Stimulated activated CD4-positive, alpha-beta T cell treated with anti-CD3 and anti-CD28 coated beads, Interleukin-1b, Interleukin-23, amount 100 ng/mL, for 1 hour (primary cell): ENCODE data around the gene RNF220.

Experiments used
- DNase-seq, 2 donors: peaks; one replicate each; pipeline ENCODE4 v3.0.0-alpha.2; 2020; ENCODE audit warnings: low read depth in 2 of 2

RNF220 gene

GRCh38 chr1:44610527-44611148 is 205.6 kb downstream of the RNF220 start:
- DNase-seq: no peak

GRCh38 chr1:44611419-44611818 is 206.4 kb downstream of the RNF220 start:
- DNase-seq: no peak

GRCh38 chr1:44611866-44612265 is 206.8 kb downstream of the RNF220 start:
- DNase-seq: no peak

GRCh38 chr1:44613941-44614340 is 208.9 kb downstream of the RNF220 start:
- DNase-seq: no peak

- DNase-seq: no peak
These were observed 211.4 kb downstream of the RNF220 start for GRCh38 chr1:44616284-44616990.

- DNase-seq: no peak
These were observed 212.1 kb downstream of the RNF220 start for GRCh38 chr1:44616991-44617702.

- DNase-seq: no peak
These were observed 212.6 kb downstream of the RNF220 start for GRCh38 chr1:44617703-44618029.

- DNase-seq: no peak
These were observed 214.3 kb downstream of the RNF220 start for GRCh38 chr1:44619261-44619900.

DNA sequence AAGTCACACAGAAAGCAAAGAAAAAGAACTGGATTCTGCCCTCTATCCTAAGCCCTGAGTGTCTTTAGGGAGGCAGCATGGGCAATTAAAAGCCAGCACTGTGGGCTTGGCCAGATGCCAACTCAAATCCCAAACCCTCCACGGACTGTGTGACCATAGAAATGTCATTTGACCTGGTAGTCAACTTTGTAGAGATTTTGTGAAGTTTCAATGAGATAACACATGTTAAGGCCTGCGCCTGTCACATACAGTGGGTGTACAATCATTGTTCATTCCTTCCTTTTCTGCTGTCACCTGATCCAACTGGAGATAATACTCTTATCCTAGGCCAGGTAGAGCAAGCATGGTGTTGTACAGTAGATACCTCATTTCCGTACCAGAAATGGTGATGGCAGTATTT is 215.0 kb downstream of the RNF220 start:
- no peak for DNase-seq

GRCh38 chr1:44621841-44622286 is 216.8 kb downstream of the RNF220 start:
- DNase-seq: no peak

DNA sequence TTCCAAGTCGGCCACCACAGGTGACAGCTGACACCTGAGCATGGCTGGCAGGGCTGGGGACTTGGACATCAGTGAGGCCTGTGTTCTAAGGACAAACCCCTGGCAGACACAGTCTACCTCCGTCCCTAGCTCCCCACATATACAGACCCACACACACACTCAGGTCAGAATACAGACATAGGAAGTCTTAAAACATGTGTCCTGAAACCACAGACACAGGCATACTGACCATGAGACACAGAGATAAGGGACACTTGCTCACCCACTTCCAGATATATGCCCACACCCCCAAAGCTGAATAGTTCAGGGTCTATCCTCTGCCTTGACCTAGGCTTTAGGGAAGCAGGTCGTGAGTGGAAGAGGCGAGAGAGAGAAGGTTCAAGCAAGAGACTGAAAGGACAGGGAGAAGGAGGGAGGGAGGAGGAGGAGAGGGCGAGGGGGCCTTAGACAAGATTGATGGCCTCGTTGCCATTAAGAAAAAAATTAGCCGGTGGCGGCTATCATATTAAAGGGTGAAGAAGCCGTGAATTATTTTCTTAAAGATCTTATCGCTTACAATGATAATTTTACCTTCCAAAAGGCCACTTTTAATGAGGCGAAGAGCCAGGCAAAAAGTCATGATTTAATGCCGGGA is 219.3 kb downstream of the RNF220 start:
- no peak for DNase-seq

- DNase-seq: no peak
These were observed 220.3 kb downstream of the RNF220 start for GRCh38 chr1:44625348-44625747.

DNA sequence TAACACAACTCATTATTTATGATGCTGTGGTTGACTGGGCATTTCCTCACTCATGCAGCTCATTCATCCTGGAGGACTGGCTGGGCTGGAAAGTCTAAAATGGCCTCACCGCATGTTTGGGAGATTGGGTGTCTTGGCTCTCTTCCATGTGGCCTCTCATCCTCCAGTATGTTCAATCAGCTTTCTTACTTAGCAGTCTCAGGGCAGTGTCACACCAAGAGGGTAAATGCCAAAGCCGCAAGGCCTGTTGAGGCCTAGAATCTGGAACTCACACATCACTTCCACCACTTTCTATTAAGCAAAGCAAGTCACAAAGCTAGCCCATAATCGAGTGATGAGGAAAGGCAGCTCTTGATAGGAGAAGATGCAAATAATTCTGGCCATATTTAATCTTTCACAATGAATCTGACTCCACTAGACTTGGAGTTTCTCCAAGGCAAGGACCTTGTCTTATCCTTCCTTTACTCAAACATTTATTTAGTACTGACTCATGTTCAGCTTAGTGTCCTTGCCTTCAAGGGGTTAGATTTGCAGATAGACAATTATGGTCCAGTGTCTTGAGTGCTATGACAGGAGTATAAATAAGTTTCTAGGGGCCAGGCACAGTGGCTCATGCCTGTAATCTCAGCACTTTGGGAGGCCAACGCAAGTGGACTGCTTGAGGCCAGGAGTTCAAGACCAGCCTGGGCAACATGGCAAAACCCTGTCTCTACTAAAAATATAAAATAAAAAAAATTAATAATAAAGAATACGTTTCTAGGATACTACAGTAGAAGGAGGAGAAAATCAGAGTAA is 224.1 kb downstream of the RNF220 start:
- no peak for DNase-seq

- no peak for DNase-seq
These were observed 225.1 kb downstream of the RNF220 start for GRCh38 chr1:44630116-44630515.

DNA sequence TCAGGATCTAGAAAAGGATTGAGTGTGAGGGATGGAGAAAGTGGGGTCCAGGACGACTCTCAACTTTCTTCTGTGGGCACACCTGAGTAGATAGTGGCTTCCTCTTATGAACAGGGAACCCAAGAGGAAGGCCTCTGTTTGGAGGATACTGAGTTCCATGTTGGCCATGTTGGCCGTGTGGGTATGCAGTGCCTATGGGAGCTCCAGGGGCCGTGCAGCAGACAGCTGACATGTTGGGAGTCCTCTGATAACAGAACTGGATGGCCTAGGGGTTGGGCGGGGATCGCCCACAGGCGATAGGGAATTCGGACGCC is 226.2 kb downstream of the RNF220 start:
- no peak for DNase-seq

DNA sequence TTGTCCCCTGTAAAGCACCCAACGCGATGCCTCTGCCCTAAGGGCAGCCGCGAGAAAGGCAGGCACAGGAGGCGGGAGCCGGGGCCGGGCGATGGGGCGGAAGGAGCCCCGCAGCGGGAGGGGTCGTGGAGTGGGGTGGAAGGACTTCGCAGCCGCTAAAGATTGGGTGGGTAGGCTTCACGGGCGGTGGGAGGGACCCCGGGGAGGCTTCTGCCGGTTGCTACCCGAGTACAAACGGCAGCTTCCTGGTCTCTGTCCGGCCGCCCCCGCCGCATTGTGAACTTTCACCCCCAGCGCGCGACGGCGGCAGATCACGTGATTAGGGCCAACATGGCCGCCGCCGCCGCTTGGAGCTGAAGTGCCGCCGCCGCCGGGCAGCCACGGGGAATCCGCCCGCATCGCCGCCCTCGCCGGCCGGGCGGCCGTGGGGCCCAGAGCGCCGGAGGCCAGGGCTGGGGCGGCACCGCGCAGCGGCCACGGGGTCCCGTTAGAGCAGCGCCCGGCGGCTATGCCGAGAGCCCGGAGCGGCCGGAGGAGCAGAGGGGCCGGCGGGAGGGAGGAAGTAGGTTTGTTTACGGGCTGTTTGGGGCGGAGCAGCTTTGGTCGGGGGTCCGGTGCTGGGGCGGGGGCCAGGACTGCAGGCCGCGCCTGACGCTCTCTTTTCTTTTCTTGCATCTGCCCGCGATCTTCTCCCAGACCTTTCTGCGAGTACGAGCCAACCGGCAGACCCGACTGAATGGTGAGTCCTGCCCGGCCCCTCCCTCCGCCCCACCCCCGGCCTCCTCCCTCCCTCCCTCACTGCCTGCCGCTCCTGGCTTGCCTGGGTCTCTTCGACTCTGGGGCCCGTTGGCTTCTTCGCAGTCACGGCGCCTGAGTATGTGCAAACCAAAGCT is 226.8 kb downstream of the RNF220 start:
- DNase-seq: peak; percentile 66 to 85

DNA sequence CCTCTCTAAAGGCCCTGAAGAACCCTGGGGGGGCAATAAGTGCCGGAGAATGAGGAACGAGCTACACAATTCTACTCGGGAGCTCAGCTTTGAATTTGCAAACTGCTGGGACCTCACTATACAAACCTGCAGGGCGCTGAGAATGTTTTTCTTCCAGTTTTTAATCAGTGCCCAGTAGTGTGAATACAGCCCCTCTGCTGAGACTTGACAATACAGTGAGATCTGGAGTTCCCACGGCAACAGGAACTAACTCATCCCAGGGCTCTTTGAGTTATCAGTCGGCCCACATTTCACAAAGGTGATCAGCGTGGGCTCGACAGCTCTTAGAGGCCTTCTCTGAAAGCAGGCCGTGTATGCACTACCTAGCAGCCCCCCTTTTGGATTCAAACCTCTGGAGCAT is 227.5 kb downstream of the RNF220 start:
- DNase-seq: no peak

- no peak for DNase-seq
These were observed 229.6 kb downstream of the RNF220 start for GRCh38 chr1:44634606-44635189.

- no peak for DNase-seq
These were observed 230.4 kb downstream of the RNF220 start for GRCh38 chr1:44635439-44635838.

DNA sequence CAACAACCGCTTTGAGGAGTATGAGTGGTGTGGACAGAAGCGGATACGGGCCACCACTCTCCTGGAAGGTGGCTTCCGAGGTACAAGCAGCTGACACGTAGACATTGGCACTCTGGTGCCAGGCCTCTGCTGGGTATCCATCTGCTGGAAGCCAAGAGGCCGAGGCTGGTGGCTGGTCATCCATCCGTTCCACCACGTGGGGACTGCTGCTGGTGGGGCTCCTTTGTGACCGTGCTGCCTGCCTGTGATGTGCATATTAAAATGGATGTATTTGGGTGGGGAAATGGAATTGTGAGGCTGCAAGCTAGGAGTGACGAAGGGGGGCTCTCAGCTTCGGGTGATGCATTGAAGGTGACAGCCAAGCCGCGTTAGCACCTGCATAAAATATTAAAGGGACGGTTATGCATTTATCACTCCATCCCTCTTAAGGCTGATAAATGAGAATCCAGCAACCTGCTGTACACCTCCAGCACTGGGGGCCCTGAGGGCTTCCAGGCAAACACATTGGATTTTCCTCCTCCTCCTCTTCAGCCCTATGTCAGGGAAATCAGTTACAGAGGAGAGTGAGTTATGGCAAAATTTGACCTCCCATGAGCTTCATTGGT is 231.1 kb downstream of the RNF220 start:
- no peak for DNase-seq
